Epithelial cell of esophagus (primary cell): ENCODE data around the gene PPP6R3.

Source experiments
- DNase-seq: peaks from one replicate; pipeline ENCODE4 v3.0.0; 2010; ENCODE audit warnings: low read depth
- H3K4me3 ChIP-seq: 2 replicates; pipeline ENCODE4 v1.5.1; 2011; ENCODE audit warnings: mild to moderate bottlenecking, low read length, control low read depth
- TF ChIP-seq, protein P1 (sequence below): IDR thresholded peaks from 2 replicates; pipeline ENCODE4 v1.5.1; 2011; ENCODE audit warnings: low read depth, mild to moderate bottlenecking, low read length, control low read depth, inconsistent platforms; ENCODE audit not compliant: insufficient read depth; ENCODE audit errors: missing control alignments

PPP6R3 gene

DNA sequence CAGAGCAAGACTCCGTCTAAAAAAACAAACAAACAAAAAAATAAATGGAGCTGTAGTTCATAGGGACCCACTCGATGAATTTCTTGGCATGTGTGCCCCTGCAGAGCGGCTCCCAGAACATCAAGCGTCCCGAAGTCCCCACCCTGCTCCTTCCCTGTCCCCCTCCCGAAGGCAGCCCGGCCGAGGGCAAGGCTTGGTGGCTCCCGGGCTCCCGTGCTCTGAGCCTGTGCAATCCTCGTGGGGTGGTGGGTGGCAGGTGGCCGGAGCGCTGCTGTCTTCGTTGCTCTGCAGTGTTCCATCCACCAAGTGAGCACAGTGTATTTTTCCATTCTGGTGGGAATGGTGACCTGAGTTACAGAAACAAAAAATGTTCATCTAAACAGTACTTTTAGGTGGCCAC, 190.2 kb downstream of the PPP6R3 start:
- no peak overlapping the region for H3K4me3 ChIP-seq
- TF ChIP-seq, protein P1, sequence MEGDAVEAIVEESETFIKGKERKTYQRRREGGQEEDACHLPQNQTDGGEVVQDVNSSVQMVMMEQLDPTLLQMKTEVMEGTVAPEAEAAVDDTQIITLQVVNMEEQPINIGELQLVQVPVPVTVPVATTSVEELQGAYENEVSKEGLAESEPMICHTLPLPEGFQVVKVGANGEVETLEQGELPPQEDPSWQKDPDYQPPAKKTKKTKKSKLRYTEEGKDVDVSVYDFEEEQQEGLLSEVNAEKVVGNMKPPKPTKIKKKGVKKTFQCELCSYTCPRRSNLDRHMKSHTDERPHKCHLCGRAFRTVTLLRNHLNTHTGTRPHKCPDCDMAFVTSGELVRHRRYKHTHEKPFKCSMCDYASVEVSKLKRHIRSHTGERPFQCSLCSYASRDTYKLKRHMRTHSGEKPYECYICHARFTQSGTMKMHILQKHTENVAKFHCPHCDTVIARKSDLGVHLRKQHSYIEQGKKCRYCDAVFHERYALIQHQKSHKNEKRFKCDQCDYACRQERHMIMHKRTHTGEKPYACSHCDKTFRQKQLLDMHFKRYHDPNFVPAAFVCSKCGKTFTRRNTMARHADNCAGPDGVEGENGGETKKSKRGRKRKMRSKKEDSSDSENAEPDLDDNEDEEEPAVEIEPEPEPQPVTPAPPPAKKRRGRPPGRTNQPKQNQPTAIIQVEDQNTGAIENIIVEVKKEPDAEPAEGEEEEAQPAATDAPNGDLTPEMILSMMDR: no peak
- no peak for DNase-seq

DNA sequence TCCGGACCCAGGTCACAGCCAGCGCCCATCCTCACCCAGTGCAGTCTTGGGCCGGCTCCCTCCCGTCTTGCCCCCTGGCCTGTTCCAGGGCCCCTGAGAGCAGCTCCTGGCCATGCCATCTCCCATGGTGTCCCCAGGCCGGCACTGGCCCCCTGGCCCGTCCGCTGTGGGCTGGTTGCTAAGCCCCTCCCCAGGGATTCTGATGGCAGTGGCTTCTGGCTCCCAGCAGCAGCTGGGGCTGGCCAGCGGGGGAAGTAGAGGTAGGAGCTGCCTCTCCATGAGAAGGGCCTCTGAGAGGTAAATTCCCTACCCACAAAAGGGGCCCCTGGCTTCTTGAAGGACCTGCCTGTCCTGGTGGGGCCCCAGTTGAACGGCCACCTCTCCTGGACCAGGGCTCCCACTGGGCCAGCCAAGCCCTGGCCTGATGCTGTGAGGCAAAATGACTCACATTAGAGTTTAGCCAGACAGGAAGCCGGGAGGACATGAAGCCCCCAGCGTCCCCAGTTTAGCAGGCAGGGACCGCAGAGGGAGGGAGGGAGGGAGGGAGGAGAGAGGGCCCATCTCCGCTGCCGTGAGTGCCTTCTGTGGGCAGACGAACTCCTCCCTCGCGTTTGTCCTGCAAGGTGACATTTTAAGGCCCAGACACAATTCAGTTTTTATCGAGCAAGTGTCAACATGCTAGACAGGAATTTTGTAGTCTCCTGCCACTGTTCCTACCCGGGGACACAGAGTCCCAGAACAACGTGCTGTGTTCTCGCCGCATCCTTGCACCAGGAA, 190.8 kb downstream of the PPP6R3 start:
- no peak overlapping the region for H3K4me3 ChIP-seq
- TF ChIP-seq, protein P1: no peak
- peak; percentile 10 for DNase-seq

DNA sequence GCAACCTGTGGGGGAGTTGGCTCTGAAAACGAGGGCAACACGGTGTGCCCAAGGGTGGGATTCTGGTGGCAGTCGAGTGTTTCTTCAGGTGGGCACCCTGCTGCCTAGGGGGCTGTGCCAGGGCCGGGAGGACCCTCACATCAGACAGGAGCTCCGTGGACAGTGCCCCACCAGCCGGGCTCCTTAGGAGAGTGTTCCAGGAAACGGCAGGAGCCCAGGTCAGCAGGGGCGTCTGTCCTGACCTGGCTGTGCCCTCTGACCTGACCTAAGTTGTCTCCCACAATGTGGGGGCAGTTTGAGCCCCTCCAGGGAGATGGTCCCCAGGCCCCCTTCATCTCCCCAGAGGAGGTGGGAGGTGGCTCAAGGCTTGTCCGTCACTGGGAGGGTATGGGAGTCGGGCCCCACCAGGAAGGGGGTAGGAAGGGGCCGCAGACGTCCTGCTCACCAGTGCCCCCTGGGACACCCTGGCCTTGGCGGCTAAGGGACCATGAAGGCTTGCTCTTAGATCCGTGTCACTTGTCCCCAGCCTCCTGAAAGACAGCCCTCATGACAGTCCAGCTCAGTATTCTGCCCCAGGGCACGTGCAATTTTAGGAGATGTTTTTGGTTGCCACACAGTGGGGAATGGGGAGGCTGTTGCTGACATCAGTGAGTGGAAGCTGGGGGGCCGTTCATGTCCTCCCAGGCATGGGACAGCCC, 191.6 kb downstream of the PPP6R3 start:
- DNase-seq: no peak
- H3K4me3 ChIP-seq: no peak overlapping the region
- TF ChIP-seq, protein P1: no peak

DNA sequence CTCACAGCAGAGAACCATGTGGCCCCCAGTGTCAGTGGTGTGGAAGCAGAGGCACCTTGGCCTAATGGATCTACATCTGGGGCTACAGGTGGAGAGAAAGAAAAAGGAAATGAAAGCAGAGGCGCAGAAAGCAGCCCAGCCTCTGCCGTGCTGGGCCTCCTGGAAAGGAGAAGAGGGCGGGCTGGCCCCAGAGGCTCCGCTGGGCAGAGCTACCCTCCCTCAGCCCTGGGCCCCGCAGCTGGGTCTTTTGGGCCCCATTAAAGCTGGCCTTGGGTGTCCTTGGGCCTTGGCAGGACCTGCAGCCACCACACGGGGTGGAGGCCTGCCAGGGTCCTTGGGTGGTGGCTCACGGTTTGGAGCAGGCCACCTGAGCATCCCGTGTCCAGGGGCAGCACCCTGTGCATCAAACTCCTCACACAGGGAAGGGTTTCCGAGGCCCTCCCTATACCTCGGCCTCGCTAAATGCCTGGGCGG, 192.2 kb downstream of the PPP6R3 start:
- no peak for DNase-seq
- no peak overlapping the region for H3K4me3 ChIP-seq
- TF ChIP-seq, protein P1: no peak

DNA sequence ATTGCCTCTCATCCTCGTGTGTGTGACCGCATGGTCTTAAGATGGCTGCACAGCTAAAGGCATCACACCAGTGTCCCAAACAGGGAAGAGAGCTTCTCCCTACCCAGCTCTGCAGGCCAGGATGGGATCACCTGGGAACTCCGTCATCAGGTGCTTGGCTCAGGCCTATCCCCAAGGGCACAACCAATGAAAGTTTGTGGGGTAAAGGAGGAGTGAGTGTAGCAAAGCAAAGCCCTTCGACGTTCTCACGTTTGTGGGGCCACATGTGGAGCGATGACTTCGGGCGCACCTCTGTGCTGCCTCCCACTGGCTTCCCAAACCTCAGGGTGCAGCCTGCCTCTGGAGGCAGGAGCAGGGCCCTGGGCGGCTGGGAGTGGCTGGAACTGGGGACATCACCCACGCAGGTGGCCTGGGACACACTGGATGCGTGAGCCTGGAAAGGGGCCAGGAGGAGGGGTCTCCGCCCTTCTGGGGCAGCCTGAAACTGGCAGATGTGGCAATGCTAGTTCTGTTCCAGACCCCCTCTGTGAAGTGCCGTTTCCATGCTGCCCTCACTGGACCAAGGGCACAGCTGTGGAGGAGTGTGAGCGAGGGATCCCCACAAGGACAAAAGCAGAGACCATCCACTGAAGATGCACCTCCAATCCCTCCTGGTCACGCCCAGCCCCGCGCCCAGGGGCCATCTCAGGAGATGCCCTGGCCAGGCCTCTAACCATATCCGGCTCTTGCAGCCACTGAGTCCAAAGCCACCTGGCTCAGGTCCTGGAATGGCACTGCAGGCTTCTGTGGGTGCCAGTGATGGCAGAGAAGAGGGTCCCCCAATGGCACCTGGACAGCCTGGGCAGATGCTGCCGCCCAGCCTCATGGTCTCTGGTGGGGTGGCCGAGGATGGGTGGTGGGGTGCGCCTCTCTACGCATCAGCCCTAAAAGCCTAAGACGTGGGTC, 193.2 kb downstream of the PPP6R3 start:
- TF ChIP-seq, protein P1: no peak
- no peak overlapping the region for H3K4me3 ChIP-seq
- no peak for DNase-seq

DNA sequence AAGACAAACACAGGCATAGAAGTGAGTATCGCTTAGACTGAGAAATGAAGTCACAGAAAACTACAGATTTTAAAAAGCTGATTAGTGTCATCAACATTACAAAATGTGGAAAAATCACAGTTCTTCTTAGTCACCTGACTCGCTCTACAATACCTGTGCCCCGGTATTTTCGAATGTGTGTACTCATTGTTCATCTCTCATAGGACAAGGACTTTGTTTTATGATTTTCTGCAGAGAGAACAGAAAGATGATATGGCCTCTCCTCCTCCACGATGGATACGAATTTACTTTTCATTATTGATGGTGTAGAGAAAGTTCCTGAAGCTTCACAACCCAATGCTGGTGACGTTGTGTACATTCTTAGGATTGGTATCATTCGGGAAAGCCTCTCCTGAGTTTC, 194.4 kb downstream of the PPP6R3 start:
- no peak for DNase-seq
- no peak overlapping the region for H3K4me3 ChIP-seq
- TF ChIP-seq, protein P1: no peak
